Fibroblast of lung (primary cell): ENCODE measurements around the gene SCN3A.

Experiments used
- CTCF ChIP-seq, 2 donors: IDR thresholded peaks in 1 of 2; conservative IDR thresholded peaks in 1 of 2; 1 replicate in 1 of 2; 2 replicates in 1 of 2; pipeline ENCODE4 v1.5.1; 2011 to 2012; ENCODE audit warnings: low read length in 2 of 2, control low read depth in 1 of 2, inconsistent platforms in 1 of 2, low read depth in 1 of 2, mild to moderate bottlenecking in 1 of 2
- EZH2 ChIP-seq: IDR thresholded peaks from 2 replicates; pipeline ENCODE4 v1.5.1; 2012; ENCODE audit warnings: low read length, control low read depth, mild to moderate bottlenecking; ENCODE audit errors: missing control alignments

- TF ChIP-seq EZH2 (no peak), CTCF (conservative IDR thresholded peaks at IDR 0.05 in 1 of 2, IDR thresholded peaks at IDR 0.05 in 1 of 2; ENCODE audit: low read depth in 1 of 2, low read length in 2 of 2) (no peak)
These were observed 136.0 kb downstream of the SCN3A start for GRCh38 chr2:165067643-165068486.
